Measurements from ENCODE around the gene FAM83B.
"Not testable (repeated sequence)": the region's sequence is repeated elsewhere in the genome, so short reads cannot be mapped to it uniquely, and the experiment has no call there.

The FAM83B gene

DNA sequence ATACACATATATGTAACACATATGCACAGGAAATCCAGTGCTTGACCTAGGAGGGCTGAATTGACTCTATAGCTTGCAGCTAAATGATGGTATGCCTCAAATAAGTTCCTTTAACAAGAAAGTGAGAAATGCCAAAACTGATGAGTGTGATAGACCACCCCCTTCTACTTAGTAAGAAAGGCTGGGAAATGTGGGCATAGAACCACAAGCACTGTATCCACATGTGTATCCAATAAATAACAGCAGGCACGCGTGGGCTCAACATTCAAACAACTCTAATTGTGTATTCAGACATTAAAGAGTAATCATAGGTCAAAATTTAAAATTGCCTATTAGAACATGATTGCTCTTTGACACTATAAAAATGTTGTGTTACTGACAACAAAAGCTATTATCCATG is 54.1 kb downstream of the FAM83B start:
- DNase-seq, result no peak

DNA sequence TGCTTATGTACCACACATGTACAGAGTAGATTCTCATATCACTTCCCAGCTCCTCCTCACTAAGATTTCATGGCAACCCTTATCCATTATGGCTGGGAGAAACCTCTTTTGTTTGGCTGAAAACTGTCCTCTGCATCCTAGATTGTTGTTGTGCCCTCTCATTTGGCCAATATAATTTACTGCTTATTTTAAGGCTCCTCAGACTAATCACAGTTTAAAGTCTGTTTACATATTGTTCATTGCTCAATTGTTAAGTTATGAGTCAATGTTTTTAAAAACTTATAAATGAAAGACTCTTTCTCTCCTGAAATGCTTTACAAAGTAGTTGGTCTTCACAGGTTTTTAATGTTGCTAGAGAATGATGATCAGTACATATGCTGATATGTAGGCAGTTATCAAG is 57.3 kb downstream of the FAM83B start:
- DNase-seq, result no peak

DNA sequence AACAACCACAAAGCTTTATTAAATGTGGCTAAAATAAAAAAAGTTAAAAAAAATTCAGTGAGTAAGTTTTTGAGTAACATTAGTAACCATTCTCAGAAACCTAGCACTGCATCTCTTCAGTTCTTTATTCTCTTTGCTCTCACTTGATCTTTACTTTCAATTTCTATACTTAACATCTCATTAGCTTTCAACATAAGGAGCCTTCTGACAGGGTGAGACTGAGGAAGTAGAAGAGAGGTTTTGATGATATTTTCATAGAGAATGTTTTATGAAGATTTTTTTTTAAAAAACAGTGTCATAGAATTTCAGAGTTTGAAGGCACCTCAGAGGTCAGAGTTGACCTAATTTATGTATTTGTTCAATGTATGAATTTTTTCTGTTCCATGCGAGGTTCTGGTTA is 60.8 kb downstream of the FAM83B start:
- no peak for DNase-seq

DNA sequence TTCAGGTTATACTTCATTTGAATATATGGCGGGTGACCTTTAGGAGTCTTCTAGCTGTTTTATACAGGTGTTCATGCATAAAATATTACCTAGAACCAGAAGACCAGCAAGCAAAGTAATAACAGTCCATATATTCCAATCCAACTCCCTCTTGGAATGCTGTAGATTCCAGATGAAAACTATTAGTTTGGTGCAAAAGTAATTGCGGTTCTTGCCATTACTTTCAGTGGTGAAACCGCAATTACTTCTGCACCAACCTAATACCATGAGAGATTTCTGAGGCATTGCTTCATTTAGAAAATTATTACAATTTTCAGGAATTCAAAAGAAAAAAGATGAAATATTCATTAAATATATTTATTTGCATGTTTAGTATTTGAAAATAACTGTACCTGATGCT is 62.6 kb downstream of the FAM83B start:
- DNase-seq, result no peak

DNA sequence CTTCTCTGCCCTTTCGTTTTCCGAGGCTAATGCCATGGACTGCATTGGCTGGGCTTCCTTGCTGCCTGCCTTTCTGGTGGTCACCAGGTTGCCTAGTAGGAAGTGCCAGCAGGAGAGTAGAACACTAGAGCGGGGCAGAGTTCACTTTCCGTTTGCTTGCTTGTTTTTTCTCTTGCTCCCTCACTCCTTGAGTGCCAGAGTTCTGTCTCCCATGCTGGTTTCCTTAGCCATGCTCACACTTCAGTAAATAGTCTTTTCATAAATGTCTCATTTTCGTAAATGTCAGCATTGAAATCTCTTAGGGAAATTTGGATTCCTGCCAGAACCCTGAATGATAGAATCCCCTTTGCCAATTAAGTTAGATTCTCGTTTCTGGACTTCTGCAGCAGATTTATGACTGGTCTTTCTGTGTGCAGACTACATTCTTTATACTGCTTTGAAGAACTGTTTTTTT is 63.9 kb downstream of the FAM83B start:
- no peak for DNase-seq

DNA sequence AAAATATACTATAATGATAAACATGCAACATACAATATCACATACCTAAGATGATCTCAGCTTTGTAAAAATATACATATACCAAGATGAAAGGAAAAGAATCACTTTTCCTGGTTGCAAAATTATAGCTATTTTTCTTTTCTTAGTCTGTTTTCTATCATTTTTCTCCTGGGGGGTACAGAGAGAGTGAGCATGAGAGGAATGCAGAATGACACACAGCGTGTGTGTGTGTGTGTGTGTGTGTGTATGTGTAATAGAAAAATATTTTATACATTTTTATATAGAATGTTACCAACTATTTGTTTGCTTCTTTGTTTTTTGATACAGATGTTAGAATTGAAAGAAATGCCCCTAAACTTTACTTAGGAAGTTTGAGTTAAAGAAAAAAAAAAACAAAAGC is 64.3 kb downstream of the FAM83B start:
- DNase-seq, result no peak

DNA sequence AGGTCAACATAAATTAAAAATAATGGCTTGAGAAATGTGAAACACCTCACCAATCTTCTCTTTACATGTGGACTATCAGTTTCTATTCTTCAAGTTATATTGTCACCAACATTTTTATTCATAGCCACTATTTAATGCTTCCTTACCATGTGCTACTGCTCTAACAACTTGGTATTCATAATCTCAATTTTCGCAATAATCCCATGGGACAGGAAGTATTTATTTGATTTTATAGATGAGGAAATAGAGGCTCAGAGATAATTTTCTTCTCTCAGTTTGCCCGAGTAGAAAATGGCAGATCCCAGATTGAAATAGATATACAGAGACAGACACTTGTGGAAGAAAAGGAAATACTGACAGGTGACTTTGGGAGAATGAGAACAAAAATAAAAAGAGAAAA is 66.6 kb downstream of the FAM83B start:
- DNase-seq, result no peak

DNA sequence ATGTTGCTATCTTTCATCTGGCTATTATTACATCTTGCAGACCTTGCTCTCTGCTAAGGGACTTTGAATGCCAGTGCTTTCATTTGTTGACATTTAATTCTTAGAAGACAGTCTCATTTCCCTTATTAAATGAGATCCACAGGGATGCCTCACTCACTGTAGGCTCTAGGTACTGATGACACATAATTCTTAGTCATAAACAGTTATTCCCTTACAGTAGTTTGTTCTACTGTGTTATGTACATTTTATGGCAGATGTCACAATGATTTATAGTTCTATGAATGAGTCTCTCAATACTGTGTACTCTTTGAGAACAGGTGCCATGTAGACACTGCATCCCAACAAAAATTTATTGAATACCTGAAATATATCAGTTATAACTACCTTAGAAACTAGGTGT is 70.3 kb downstream of the FAM83B start:
- peak; percentile 66 to 82 for DNase-seq

DNA sequence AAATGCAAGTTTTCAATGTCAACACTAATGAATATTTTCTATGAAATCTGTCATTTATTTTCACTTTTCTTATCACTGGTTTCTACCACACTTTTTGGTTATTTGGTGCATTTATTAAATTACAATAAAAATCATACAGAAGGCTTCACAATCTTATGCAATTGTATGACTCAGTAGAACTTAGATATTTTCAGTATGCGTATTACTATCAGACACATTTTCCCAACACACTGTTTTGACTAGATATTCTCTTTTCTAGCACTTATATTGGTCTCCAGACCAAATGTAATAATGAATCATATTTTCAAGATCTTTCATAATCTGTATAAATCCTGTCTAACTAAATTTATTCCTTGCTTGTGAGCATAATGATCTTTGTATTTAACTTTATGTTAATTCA is 74.1 kb downstream of the FAM83B start:
- no peak for DNase-seq

DNA sequence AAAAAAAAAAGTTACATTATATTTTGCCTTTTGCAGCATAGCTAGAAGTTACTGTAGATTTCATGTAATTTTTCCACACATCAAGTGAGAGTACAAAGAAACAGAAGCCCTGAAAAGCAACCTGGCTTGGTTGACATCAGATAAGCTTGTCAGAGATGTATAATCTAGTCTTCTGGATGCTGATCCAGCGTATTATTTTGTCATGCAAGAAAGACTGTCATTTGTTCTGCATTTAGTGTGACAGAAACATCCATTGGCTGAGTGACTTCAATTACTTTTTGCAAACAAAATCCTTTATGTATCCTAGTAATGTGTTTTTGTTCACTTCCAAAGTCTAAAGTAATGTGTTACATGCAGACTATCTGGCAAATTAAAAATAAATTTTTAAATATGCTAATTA is 75.3 kb downstream of the FAM83B start:
- DNase-seq, result no peak

DNA sequence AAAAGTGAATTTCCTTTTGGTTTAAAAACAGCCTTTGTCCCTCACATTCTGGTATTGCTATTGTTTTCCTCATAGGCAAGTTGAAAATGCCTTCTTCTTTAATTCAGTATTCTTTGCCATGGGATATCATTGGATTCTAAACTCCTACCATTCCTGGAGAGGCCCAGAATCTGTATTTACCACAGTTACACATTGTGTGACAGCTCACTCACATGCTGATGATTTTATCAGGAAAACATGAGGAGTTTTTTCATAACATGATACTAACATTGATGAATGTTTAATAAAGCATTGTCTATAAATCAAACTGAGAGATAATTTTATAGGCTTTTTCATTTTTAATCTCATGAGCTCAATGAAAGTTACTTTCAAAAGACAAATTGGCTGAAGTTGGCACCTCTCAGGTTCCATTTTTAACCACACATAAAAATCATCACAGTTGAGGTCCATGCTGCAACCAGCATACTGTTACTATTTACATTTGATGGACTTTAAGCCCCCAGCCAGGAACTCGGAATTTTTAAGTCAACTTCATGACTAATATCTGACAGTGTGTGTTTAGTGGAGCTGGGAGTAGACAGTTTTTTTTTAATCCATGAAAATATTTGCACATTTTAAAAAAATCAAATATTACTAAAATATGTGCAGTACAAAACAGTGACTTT is 82.8 kb downstream of the FAM83B start:
- no peak for DNase-seq

DNA sequence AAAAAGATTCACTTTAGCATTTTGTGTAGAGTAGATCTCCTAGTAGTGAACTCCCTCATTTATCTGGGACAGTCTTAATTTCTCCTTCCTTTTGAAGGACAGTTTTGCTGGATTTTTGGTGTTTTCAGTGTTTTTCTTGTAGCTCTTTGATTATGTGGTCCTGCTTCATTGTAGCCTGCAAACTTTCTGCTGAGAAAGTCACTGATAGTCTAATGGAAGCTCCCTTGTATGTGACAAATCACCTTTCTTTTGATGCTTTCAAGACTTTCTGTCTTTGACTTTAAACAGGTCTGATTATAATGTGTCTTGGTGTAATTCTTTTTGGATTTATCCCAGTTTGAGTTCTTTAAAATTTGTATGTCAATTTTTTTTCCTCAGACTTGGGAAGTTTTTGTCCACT is 86.1 kb downstream of the FAM83B start:
- no peak for DNase-seq

DNA sequence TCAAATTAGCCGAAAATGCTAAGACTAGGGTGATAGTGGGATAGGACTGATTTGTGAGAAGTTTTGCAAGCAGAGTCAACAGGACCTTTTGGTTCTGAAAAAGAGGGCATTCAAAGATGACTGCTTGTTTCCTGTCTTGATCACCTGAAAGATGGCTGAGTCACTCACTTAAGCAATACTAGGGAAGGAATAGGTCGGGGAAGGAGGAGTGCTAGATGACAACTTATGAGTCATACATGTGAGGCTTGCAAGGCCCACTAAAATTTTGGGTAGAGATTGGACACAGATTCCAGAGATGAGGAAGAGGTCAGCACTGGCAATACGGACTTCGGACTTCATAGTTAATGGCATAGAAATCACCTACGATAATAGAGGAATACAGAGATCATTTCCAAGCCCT is 89.2 kb downstream of the FAM83B start:
- DNase-seq, result no peak

DNA sequence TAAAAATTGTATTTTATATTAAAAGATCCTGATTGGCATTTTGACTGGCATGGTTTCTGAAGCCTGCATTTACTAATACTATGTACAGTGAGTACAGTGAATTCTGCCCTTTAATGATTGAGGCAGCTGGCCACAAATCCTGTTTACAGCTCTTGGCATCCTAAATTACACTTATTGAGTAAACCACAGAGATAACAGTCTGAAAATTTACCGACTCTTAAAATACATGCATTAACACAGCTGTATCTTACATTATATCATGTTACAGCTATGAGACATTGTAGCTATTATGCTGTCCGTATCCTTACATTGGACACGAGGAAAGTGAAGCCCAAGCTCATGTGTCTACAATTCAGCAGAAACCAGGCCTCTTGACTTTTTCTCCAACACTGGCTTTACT is 90.8 kb downstream of the FAM83B start:
- DNase-seq, result no peak

DNA sequence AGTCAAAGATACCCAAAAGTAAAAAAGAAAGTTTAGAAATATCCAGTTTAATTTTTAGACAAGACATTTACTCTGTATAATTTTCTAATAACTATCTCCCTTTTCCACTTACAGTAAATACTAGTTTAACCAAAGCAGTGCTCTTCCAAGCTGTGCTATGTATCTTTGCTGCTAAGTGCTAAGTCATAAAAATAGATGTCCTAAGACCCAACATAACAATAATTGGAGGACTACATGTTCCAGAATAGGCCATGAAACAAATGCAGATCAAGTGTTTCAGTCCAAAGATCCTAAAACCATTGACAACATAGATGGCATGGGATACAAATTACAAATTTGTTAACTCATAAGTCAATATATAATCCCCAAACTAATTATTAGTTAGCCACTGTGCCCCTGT is 111.1 kb downstream of the FAM83B start:
- DNase-seq, result no peak

DNA sequence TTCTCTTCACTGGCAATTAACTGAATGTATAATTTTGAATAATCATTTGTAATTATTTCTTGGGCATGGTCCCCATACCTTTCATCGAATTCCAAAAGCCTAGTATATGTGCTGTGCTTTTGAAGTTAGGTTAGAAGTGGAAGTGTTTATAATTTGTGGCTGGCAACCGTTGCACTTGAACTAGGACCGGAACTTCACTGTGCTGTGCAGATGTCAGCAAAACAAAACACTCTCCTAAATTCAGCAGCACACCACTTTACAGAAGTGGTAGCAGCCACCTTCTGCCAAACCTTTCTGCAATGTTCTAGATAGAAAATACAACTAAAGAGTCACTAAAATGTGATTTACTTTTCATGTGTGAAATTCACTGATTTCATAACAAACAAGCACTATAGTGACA is 111.9 kb downstream of the FAM83B start:
- DNase-seq, result no peak

DNA sequence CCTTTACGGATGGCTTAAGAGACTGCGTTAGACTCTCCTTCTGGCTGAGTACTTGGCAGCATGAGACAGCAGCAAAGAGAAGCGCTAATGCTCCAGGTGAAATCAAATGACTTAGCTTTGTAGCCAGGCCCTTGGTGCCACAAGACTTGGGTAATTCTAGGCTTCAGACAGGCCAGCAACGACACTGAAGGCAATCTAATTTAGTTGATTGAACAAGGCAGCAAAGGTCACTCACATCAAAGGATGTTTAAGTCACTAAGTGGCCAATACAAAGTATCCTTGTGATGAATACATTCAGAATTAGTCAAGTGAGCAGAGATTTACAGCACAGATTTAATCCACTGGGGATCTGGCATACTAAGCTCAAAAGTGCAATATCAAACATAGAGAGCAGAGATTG is 113.2 kb downstream of the FAM83B start:
- no peak for DNase-seq

DNA sequence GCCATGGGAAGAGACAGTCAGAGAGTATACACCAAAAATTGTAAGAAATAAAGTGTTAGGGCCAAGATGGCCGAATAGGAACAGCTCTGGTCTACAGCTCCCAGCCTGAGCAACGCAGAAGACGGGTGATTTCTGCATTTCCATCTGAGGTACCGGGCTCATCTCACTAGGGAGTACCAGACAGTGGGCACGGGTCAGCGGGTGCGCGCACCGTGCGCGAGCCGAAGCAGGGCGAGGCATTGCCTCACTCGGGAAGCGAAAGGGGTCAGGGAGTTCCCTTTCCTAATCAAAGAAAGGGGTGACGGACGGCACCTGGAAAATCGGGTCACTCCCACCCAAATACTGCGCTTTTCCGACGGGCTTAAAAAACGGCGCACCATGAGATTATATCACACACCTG is 114.8 kb downstream of the FAM83B start:
- DNase-seq, result not testable (repeated sequence)

DNA sequence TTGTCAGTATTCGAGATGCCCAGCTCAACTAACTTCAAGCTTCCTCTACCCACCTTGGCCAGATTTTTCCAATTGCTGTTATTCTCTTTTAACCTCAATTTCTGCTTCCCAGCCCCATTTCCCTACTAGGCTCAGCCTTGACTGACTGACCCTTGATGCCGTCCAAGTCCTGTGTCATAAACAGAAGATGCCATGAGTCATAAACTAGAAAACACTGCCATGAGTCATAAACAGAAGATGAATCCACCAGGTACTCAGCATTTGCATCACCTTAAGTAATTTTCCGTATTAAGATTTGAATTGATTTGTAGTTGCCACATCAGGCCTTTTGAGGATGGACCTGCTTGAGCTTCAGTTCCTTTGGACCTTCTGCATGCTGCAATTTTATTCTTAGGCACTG is 123.8 kb downstream of the FAM83B start:
- DNase-seq, result no peak

DNA sequence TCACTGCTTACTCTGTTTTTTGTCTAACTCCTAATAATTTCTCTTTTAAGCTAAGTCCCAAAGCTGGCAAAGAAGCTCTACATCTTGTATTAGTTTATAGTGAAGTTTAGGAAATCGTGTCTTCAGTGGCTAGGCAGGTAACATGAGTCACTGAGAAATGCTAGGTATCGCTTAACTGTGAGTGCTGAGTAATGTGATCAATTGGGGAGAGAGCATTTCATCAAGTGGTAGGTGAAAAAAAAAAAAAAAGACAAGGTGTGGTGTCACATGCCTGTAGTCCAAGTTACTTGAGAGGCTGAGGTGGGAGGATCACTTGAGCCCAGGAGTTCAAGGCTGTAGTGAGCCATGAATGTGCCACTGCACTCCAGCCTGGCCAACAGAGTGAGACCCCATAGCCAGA is 125.3 kb downstream of the FAM83B start:
- DNase-seq, result no peak

DNA sequence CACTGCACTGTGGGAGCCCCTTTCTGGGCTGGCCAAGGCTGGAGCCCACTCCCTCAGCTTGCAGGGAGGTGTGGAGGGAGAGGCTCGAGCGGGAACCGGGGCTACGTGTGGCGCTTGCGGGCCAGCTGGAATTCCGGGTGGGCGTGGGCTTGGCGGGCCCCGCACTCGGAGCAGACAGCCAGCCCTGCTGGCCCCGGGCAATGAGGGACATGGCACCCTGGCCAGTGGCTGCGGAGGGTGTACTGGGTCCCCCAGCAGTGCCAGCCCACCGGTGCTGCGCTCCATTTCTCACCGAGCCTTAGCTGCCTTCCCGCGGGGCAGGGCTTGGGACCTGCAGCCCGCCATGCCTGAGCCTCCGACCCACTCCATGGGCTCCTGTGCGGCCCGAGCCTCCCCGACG is 132.6 kb downstream of the FAM83B start:
- not testable (repeated sequence) for DNase-seq

DNA sequence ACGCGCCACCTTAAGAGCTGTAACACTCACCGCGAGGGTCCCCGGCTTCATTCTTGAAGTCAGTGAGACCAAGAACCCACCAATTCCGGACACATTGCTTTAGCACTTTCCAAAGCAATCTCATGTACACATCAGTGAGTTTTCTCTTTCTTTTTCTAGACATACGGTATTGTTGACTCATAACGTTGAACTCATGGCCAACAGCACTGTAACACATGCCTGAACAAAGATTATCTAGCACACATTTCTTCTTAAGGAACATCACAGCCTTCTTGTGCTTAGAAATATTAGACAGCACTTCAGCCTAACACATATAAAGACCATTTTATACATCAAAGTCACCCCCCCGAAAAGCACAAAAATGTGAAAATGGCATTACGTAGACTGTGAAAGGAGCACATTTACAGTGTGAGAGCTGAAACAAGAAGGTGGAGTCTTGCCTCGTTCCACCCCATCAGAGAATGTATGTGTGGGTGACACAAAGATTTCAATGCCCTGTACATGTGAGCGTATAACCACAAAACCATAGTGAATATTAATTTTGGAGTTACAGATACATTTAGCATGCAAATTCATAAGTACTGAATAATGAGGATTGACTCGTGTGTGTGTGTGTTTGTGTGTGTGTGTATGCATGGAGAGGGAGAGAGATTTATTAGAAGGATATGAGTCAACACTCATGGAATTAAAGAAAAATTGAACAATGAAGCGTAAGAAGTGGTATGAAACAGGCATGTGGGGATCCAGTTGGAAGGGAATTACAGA is 134.1 kb downstream of the FAM83B start:
- no peak for DNase-seq

DNA sequence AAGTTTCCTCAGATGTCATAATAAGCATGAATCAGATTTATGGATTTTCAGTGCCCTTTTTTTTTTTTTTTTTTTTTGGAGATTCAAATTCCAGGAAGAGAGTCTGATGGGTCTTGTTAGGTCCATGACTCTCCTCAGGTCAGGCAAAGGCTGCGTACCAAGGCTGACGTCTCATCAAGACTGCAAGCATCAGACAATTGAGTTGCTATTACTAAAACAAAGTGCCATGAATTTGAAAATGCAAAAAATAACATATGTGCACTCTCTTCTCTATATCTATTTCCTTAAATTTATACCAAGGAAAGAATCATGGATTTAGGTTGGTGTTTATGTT is 134.7 kb downstream of the FAM83B start:
- no peak for DNase-seq

DNA sequence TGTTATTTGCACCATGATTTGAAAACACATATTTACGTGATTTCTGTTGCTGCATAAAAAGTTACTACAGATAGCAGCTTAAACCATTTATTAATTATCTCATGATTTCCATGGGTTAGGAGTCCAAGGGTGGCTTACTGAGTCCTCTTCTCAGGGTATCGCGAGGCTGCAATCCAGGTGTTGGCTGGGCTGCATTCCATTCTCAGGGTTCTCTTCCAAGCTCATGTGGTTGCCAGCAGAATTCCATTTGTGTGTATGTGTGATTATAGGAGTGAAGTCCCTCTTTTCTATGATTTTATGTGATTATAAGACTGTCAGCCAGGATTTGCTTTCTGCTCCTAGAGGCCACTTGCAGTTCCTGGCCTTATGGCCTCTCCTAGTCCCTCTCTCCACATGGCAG is 135.1 kb downstream of the FAM83B start:
- DNase-seq, result no peak
